A549 (cell line): ENCODE measurements around the gene SRSF5. TPM values are rescaled to one million over a fixed set of nuclear protein-coding genes. Genes with fewer than 3 reads are reported as not detected.
"Not testable (repeated sequence)": the region's sequence is repeated elsewhere in the genome, so short reads cannot be mapped to it uniquely, and the experiment has no call there.

Experiments used
- ATAC-seq, 2 experiments: fragments of 200-7000 bp in 1 of 2; fragments of >200 bp in 1 of 2; cut with Nextera tagmentation in 1 of 2; cut with Tn5 transposase in 1 of 2; 3 replicates each; pipeline versions ENCODE4 v1.8.0 to v1.9.1; 2018 to 2020; ENCODE audit warnings: mild to moderate bottlenecking in 1 of 2, moderate library complexity in 1 of 2
- CTCF ChIA-PET: fragments of 300-600 bp; sonication (Branson Sonifier 250); formaldehyde crosslinking; extraction: SDS; loops from one replicate; lab custom pipeline; 2021; ENCODE audit warnings: antibody characterized with exemption, inconsistent platforms; lab: Yijun Ruan, JAX
- POLR2A ChIA-PET: fragments of 350-600 bp; formaldehyde crosslinking; extraction: SDS; loops from one replicate; lab custom pipeline; 2021; ENCODE audit warnings: antibody characterized with exemption, inconsistent platforms; lab: Yijun Ruan, JAX
- DNase-seq, 2 experiments: peaks; one replicate each; pipeline versions ENCODE4 v3.0.0 to v3.0.0-alpha.2; 2011 to 2016; ENCODE audit warnings: low read depth in 1 of 2, low spot score in 1 of 2
- FAIRE-seq: peaks from 2 replicates; lab custom pipeline; 2011; peaks lifted over from hg19 to GRCh38; lab: Jason Lieb, UNC
- H3K27ac ChIP-seq, 2 experiments: fragments of >200 bp; sonication (Bioruptor Twin); formaldehyde crosslinking; 3 replicates each; pipeline ENCODE4 v1.5.1; 2016 to 2017
- H3K4me1 ChIP-seq: fragments of >200 bp; sonication (Bioruptor Twin); formaldehyde crosslinking; 3 replicates; pipeline ENCODE4 v1.6.1; 2016
- H3K4me2 ChIP-seq: fragments of >200 bp; sonication (Bioruptor Twin); formaldehyde crosslinking; 3 replicates; pipeline ENCODE4 v1.6.1; 2016
- H3K4me3 ChIP-seq: fragments of >200 bp; sonication (Bioruptor Twin); formaldehyde crosslinking; 3 replicates; pipeline ENCODE4 v1.5.1; 2016
- H3K9me3 ChIP-seq: fragments of >200 bp; sonication (Bioruptor Twin); formaldehyde crosslinking; 3 replicates; pipeline ENCODE4 v1.6.1; 2016
- BCL3 ChIP-seq: fragments of >200 bp; sonication (Bioruptor Twin); formaldehyde crosslinking; IDR thresholded peaks from 3 replicates; pipeline ENCODE4 v1.6.1; 2016
- BHLHE40 ChIP-seq: IDR thresholded peaks from 2 replicates; pipeline ENCODE4 v1.6.1; 2012; ENCODE audit warnings: low read depth, low read length, inconsistent platforms
- CBX2 ChIP-seq: fragments of 200-600 bp; sonication (generic); IDR thresholded peaks from 2 replicates; pipeline ENCODE4 v1.6.1; 2016; ENCODE audit warnings: low read depth, mild to moderate bottlenecking, borderline replicate concordance
- CBX8 ChIP-seq: fragments of 200-600 bp; sonication (generic); IDR thresholded peaks from 2 replicates; pipeline ENCODE4 v1.6.1; 2016
- CEBPB ChIP-seq, 2 experiments: fragments of >200 bp in 1 of 2; sonication (Bioruptor Twin) in 1 of 2; formaldehyde crosslinking in 1 of 2; IDR thresholded peaks; 2 replicates each; pipeline ENCODE4 v1.6.1; 2012 to 2016
- CHD4 ChIP-seq: fragments of 200-600 bp; sonication (generic); IDR thresholded peaks from 2 replicates; pipeline ENCODE4 v1.6.1; 2016; ENCODE audit warnings: antibody characterized with exemption, mild to moderate bottlenecking, borderline replicate concordance
- EP300 ChIP-seq, 2 experiments: fragments of >200 bp; sonication (Bioruptor Twin); formaldehyde crosslinking; IDR thresholded peaks; 2 replicates in 1 of 2; 3 replicates in 1 of 2; pipeline ENCODE4 v1.6.1; 2016 to 2017
- FOSB ChIP-seq: fragments of 250-450 bp; sonication (Bioruptor Pico); IDR thresholded peaks from 2 replicates; pipeline ENCODE4 v1.5.0; 2020; ENCODE audit warnings: mild to moderate bottlenecking, moderate library complexity
- FOSL2 ChIP-seq, 2 experiments: fragments of 450-650 bp in 1 of 2; fragments of >200 bp in 1 of 2; sonication (Bioruptor Twin) in 1 of 2; formaldehyde crosslinking; IDR thresholded peaks; 2 replicates each; pipeline versions ENCODE4 v1.5.0 to v1.6.1; 2016 to 2020; ENCODE audit warnings: mild to moderate bottlenecking in 1 of 2, moderate library complexity in 1 of 2
- GATA3 ChIP-seq: IDR thresholded peaks from 2 replicates; pipeline ENCODE4 v1.6.1; 2012; ENCODE audit warnings: borderline replicate concordance
- HDAC2 ChIP-seq: fragments of 200-600 bp; sonication (generic); IDR thresholded peaks from 2 replicates; pipeline ENCODE4 v1.6.1; 2016
- HEYL ChIP-seq: fragments of 250-450 bp; sonication (Bioruptor Pico); IDR thresholded peaks from 2 replicates; pipeline ENCODE4 v1.8.0; 2021; ENCODE audit warnings: mild to moderate bottlenecking, moderate library complexity
- HMGXB4 ChIP-seq: fragments of 250-450 bp; sonication (Bioruptor Pico); IDR thresholded peaks from 2 replicates; pipeline ENCODE4 v1.5.0; 2021; ENCODE audit warnings: mild to moderate bottlenecking, moderate library complexity, borderline replicate concordance
- HOXA7 ChIP-seq: fragments of 250-450 bp; sonication (Bioruptor Pico); IDR thresholded peaks from 2 replicates; pipeline ENCODE4 v1.5.0; 2020; ENCODE audit warnings: mild to moderate bottlenecking, moderate library complexity
- HOXB5 ChIP-seq: fragments of 250-450 bp; sonication (Bioruptor Pico); IDR thresholded peaks from 2 replicates; pipeline ENCODE4 v1.5.0; 2020; ENCODE audit warnings: mild to moderate bottlenecking, moderate library complexity
- JUN ChIP-seq, 2 experiments: fragments of >200 bp; sonication (Bioruptor Twin); formaldehyde crosslinking; IDR thresholded peaks; 2 replicates in 1 of 2; 3 replicates in 1 of 2; pipeline ENCODE4 v1.6.1; 2016 to 2017
- MAFK ChIP-seq: fragments of 450-650 bp; IDR thresholded peaks from 2 replicates; pipeline ENCODE4 v1.6.1; 2014; ENCODE audit not compliant: partially characterized antibody
- MAX ChIP-seq: IDR thresholded peaks from 2 replicates; pipeline ENCODE4 v1.6.1; 2012
- MAZ ChIP-seq: fragments of 150-350 bp; IDR thresholded peaks from 2 replicates; pipeline ENCODE4 v1.6.1; 2014; ENCODE audit warnings: antibody characterized with exemption, low read depth, low read length, borderline replicate concordance
- NFE2L2 ChIP-seq: fragments of 150-350 bp; conservative IDR thresholded peaks from 2 replicates; pipeline ENCODE4 v1.6.1; 2014; ENCODE audit warnings: low read length
- NPAS2 ChIP-seq: fragments of 250-450 bp; sonication (Bioruptor Pico); IDR thresholded peaks from 2 replicates; pipeline ENCODE4 v1.8.0; 2022; ENCODE audit warnings: mild to moderate bottlenecking, moderate library complexity, borderline replicate concordance
- NR3C1 ChIP-seq: fragments of >200 bp; sonication (Bioruptor Twin); formaldehyde crosslinking; IDR thresholded peaks from 3 replicates; pipeline ENCODE4 v1.6.1; 2017
- PHF8 ChIP-seq: fragments of 200-600 bp; sonication (generic); IDR thresholded peaks from 2 replicates; pipeline ENCODE4 v1.6.1; 2016; ENCODE audit warnings: low read depth, mild to moderate bottlenecking, antibody characterized with exemption, moderate library complexity, borderline replicate concordance
- POLR2A ChIP-seq: IDR thresholded peaks from 2 replicates; pipeline ENCODE4 v1.6.1; 2012; ENCODE audit warnings: mild to moderate bottlenecking, low read length
- POLR2AphosphoS2 ChIP-seq: conservative IDR thresholded peaks from 2 replicates; pipeline ENCODE4 v1.6.1; 2012; ENCODE audit warnings: low read length, improper control_type of control experiment, inconsistent platforms
- RAD21 ChIP-seq, 2 experiments: fragments of >200 bp in 1 of 2; sonication (Bioruptor Twin) in 1 of 2; formaldehyde crosslinking in 1 of 2; IDR thresholded peaks in 1 of 2; conservative IDR thresholded peaks in 1 of 2; 2 replicates in 1 of 2; 3 replicates in 1 of 2; pipeline ENCODE4 v1.6.1; 2012 to 2018; ENCODE audit warnings: inconsistent platforms in 1 of 2
- RCOR1 ChIP-seq: fragments of 150-350 bp; IDR thresholded peaks from 2 replicates; pipeline ENCODE4 v1.6.1; 2014; ENCODE audit warnings: antibody characterized with exemption, low read length, low read depth
- RNF2 ChIP-seq: fragments of 200-600 bp; sonication (generic); IDR thresholded peaks from 2 replicates; pipeline ENCODE4 v1.6.1; 2016; ENCODE audit warnings: low read depth, mild to moderate bottlenecking, antibody characterized with exemption, moderate library complexity, borderline replicate concordance
- SMC3 ChIP-seq: fragments of >200 bp; sonication (Bioruptor Twin); formaldehyde crosslinking; IDR thresholded peaks from 3 replicates; pipeline ENCODE4 v1.6.1; 2018; ENCODE audit warnings: inconsistent platforms
- TP53 ChIP-seq: fragments of 250-450 bp; sonication (Bioruptor Pico); IDR thresholded peaks from 2 replicates; pipeline ENCODE4 v1.5.0; 2021; ENCODE audit warnings: mild to moderate bottlenecking, moderate library complexity
- ZSCAN20 ChIP-seq: fragments of 250-450 bp; sonication (Bioruptor Pico); IDR thresholded peaks from 2 replicates; pipeline ENCODE4 v1.8.0; 2022; ENCODE audit warnings: mild to moderate bottlenecking, moderate library complexity
- WGBS: methylation state at CpG from one replicate; pipeline ENCODE4 v1.1.6; 2017; ENCODE audit errors: missing lambda C conversion rate; 5-methylcytosine and 5-hydroxymethylcytosine counted together
- polyA minus RNA-seq: library from RNA; depleted of rRNA, polyadenylated mRNA; stranded (reverse); fragments of >200 nt; gene quantifications from 2 replicates; pipeline ENCODE4 v1.2.3, GENCODE V29; 2011; rRNA and poly(A)+ RNA removed
- polyA plus RNA-seq, 4 experiments: library from polyadenylated mRNA; depleted of rRNA in 3 of 4; stranded (reverse); fragments of >200 nt; fragmentation: RNase III in 1 of 4; extraction: RNeasy Plus Mini Kit Qiagen cat#74134 plus additional on column Dnase treatment in 1 of 4; gene quantifications; 2 replicates in 3 of 4; 3 replicates in 1 of 4; pipeline ENCODE4 v1.2.3, GENCODE V29; 2011 to 2017
- TF ChIP-seq, protein P1 (sequence below): IDR thresholded peaks from 2 replicates; pipeline ENCODE4 v1.6.1; 2012; ENCODE audit warnings: low read depth, borderline replicate concordance
- TF ChIP-seq, protein P2 (sequence below): fragments of 150-350 bp; IDR thresholded peaks from 2 replicates; pipeline ENCODE4 v1.6.1; 2014; ENCODE audit warnings: low read depth, mild to moderate bottlenecking, low read length

The SRSF5 gene
- polyA plus RNA-seq (2011; rRNA removed) (184 and 355 TPM in 2 replicates), polyA plus RNA-seq (2017; fragmentation: RNase III; extraction: RNeasy Plus Mini Kit Qiagen cat#74134 plus additional on column Dnase treatment) (259 to 324 TPM (median 285 TPM) in 3 replicates), polyA minus RNA-seq (110 and 139 TPM in 2 replicates)
- 129 and 165 TPM in 2 replicates for polyA plus RNA-seq (2012; cell fraction: cytosol; rRNA removed)
- polyA plus RNA-seq (2012; cell fraction: nucleus; rRNA removed) = 133 and 179 TPM in 2 replicates

GRCh38 chr14:69766984-69767368 is at the start of gene SRSF5:
Gene SRSF5, plus strand, starts transcription at chr14:69767142. Its CDS starts 1,015 bp downstream, at chr14:69768157.
- H3K4me3 ChIP-seq = peak within 1 kb of the TSS; percentile 80
- WGBS = under 1% methylated on average over 31 of the region's 31 CpGs
- TF ChIP-seq JUN (IDR thresholded peaks at IDR 0.05) = peak; percentile 88 to 95
- TF ChIP-seq RAD21 (conservative IDR thresholded peaks at IDR 0.05 in 1 of 2, IDR thresholded peaks at IDR 0.05 in 1 of 2) = no peak
- TF ChIP-seq TP53 = no peak
- no peak for TF ChIP-seq MAFK
- TF ChIP-seq RCOR1 = no peak
- no peak for TF ChIP-seq NFE2L2
- no peak for TF ChIP-seq FOSB
- no peak for TF ChIP-seq GATA3
- no peak for TF ChIP-seq CHD4
- TF ChIP-seq HDAC2 = no peak
- no peak for TF ChIP-seq CBX2
- peak; percentile 64 for TF ChIP-seq MAX
- TF ChIP-seq BHLHE40 = no peak
- no peak for TF ChIP-seq RNF2
- TF ChIP-seq, protein P1, sequence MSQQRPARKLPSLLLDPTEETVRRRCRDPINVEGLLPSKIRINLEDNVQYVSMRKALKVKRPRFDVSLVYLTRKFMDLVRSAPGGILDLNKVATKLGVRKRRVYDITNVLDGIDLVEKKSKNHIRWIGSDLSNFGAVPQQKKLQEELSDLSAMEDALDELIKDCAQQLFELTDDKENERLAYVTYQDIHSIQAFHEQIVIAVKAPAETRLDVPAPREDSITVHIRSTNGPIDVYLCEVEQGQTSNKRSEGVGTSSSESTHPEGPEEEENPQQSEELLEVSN = peak; percentile 56; the same call in 1 of the 2 replicates
- TF ChIP-seq, protein P2, sequence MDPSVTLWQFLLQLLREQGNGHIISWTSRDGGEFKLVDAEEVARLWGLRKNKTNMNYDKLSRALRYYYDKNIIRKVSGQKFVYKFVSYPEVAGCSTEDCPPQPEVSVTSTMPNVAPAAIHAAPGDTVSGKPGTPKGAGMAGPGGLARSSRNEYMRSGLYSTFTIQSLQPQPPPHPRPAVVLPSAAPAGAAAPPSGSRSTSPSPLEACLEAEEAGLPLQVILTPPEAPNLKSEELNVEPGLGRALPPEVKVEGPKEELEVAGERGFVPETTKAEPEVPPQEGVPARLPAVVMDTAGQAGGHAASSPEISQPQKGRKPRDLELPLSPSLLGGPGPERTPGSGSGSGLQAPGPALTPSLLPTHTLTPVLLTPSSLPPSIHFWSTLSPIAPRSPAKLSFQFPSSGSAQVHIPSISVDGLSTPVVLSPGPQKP = no peak
- no peak for TF ChIP-seq NR3C1
- no peak for TF ChIP-seq HMGXB4 (CRISPR knock-in tag)
- TF ChIP-seq HEYL (CRISPR knock-in tag) = no peak
- TF ChIP-seq FOSL2 (IDR thresholded peaks at IDR 0.05) = no peak
- TF ChIP-seq FOSL2 (CRISPR knock-in tag; IDR thresholded peaks at IDR 0.05) = peak; percentile 2; the same call in 1 of the 2 replicates
- no peak for TF ChIP-seq EP300 (IDR thresholded peaks at IDR 0.05)
- no peak for TF ChIP-seq HOXB5 (CRISPR knock-in tag)
- peak; percentile 97; the same call in 2 of the 3 replicates for TF ChIP-seq BCL3
- TF ChIP-seq POLR2AphosphoS2 = no peak
- TF ChIP-seq MAZ = no peak
- TF ChIP-seq CEBPB (IDR thresholded peaks at IDR 0.05) = no peak
- TF ChIP-seq POLR2A = peak; percentile 99
- TF ChIP-seq HOXA7 (CRISPR knock-in tag) = no peak
- TF ChIP-seq PHF8 = peak; percentile 86
- TF ChIP-seq CBX8 = no peak
- no peak for TF ChIP-seq NPAS2 (CRISPR knock-in tag)
- no peak for TF ChIP-seq SMC3
- no peak for TF ChIP-seq ZSCAN20 (CRISPR knock-in tag)
- ChIA-PET CTCF (interaction anchor here (0.6 to 1.3 kb wide), 3 partner anchors 18 to 40 kb away, joined by 3 to 4 read pairs (median 4); no protein-coding TSS in a partner anchor), POLR2A (interaction anchor here (0.6 to 1.8 kb wide), 20 partner anchors 10 to 1042 kb away, joined by 3 to 10 read pairs (median 3); partner anchors contain the start of genes COX16, ERH, MAP3K9 and SLC39A9)
- H3K4me2 ChIP-seq = peak within 1 kb of the TSS; percentile 90
- ATAC-seq (peak; percentile 94 to 95), FAIRE-seq (no peak), DNase-seq (peak; percentile 89 to 98)
- no peaks in the 10 kb centered on the region for H3K9me3 ChIP-seq
- peaks cover 17% of the 10 kb centered on the region; the same call in 2 of the 3 replicates for H3K4me1 ChIP-seq
- H3K27ac ChIP-seq = peak within 1 kb of the TSS; percentile 92 to 94

GRCh38 chr14:69718614-69719013 is 48.3 kb upstream of the SRSF5 start:
- H3K27ac ChIP-seq, ATAC-seq, H3K4me1 ChIP-seq, H3K4me3 ChIP-seq, H3K4me2 ChIP-seq, POLR2A ChIA-PET, H3K9me3 ChIP-seq, DNase-seq, FAIRE-seq: not testable (repeated sequence)
- CTCF ChIA-PET = interaction anchor here (0.7 to 7.4 kb wide), 8 partner anchors 8 to 138 kb away, joined by 3 to 56 read pairs (median 8); no protein-coding TSS in a partner anchor
- WGBS = 44% methylated on average over 2 of the region's 2 CpGs
